ENCODE results near the gene ALKBH1. TPM values are rescaled to one million over a fixed set of nuclear protein-coding genes. Genes with fewer than 3 reads are reported as not detected.
"Not testable (repeated sequence)": the region's sequence is repeated elsewhere in the genome, so short reads cannot be mapped to it uniquely, and the experiment has no call there.

ALKBH1 gene, protein sequence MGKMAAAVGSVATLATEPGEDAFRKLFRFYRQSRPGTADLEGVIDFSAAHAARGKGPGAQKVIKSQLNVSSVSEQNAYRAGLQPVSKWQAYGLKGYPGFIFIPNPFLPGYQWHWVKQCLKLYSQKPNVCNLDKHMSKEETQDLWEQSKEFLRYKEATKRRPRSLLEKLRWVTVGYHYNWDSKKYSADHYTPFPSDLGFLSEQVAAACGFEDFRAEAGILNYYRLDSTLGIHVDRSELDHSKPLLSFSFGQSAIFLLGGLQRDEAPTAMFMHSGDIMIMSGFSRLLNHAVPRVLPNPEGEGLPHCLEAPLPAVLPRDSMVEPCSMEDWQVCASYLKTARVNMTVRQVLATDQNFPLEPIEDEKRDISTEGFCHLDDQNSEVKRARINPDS
- total RNA-seq: 10 to 100 TPM; 10.7 to 15.8 (median 14.9) TPM

DNA sequence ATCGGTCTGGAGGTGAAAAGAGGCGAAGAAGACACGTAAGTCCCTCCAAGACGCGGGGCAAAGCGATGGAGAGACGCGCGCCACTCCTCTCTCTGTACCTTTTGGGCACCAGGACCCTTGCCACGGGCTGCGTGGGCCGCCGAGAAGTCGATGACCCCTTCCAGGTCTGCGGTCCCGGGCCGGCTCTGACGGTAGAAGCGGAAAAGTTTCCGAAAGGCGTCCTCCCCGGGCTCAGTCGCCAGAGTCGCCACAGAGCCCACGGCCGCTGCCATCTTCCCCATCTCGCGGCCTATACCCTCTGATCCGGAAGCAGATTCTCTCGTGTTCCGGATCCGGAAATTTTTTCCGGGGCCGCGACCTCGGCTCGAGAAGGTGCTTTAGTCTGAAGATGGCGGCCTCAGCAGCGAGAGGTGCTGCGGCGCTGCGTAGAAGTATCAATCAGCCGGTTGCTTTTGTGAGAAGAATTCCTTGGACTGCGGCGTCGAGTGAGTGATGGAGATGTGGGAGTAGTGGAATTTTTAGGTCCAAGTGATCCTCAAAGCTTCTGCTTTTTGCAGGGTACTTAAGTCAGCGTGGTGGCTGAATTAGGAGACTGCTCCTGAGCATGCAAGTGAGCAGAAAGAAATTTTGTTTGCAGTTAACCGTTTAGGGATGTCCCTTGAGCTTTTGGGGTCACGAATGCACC, at the start of gene ALKBH1, which contains the start of gene SLIRP:
Gene ALKBH1, minus strand, starts transcription at position 300 of the 685 bp plus-strand sequence. Its CDS starts 19 bp downstream, at position 281.
Gene SLIRP, plus strand, starts transcription at position 380 of the 685 bp plus-strand sequence. Its CDS starts 9 bp downstream, at position 389.
- H3K4me3 ChIP-seq (ENCODE audit: low read depth, poor library complexity, severe bottlenecking): peak within 1 kb of the TSS; percentile 95
- 0 to 1% methylated on average over 48 to 49 of the region's 49 CpGs for WGBS, 2 donors
- intact Hi-C loops (cut with DNase I; ENCODE audit: low total_unique reads): loop anchor here (10.0 kb wide), 2 partner anchors 243 to 363 kb away; no protein-coding TSS in a partner anchor
- TF ChIP-seq POLR2A (IDR thresholded peaks at IDR 0.05): peak in 1 of 2 donors; percentile 16
- TF ChIP-seq, protein P1, sequence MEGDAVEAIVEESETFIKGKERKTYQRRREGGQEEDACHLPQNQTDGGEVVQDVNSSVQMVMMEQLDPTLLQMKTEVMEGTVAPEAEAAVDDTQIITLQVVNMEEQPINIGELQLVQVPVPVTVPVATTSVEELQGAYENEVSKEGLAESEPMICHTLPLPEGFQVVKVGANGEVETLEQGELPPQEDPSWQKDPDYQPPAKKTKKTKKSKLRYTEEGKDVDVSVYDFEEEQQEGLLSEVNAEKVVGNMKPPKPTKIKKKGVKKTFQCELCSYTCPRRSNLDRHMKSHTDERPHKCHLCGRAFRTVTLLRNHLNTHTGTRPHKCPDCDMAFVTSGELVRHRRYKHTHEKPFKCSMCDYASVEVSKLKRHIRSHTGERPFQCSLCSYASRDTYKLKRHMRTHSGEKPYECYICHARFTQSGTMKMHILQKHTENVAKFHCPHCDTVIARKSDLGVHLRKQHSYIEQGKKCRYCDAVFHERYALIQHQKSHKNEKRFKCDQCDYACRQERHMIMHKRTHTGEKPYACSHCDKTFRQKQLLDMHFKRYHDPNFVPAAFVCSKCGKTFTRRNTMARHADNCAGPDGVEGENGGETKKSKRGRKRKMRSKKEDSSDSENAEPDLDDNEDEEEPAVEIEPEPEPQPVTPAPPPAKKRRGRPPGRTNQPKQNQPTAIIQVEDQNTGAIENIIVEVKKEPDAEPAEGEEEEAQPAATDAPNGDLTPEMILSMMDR (IDR thresholded peaks at IDR 0.05): no peak
- DNase-seq (ENCODE audit: low spot score in 2 of 2): peak; percentile 83 to 97

DNA sequence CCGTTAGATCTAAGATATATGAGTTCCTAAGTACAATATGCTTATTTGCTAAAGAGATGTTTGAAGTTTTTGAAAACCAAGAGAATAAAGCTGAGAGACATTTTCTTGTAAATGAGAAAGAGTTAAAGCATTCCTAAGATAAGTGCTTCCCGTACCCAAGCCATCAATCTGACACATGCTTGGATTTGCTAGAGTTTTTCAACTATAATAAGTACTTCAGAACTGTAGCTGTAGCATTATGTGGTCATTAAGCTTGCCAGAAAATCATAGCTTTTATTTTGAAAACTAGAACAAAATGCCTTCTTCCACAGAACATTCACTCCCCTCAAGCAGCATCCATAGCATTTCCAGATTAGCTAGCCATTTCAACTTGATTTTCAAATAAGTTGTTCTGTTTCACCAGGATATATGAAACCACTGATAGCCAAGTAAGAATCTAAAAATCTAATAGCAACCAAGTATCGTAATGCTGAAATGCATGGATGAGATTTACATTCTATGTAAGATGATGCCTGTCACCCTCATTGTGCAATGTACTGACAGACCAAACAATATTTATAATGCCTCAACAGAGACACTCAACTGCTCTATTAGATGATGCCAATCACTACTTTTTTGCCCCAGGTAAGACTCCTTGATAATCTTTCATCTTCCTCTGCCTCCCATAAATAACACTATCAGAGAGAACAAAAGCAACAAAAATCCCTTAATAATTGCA, 45.1 kb upstream of the ALKBH1 start:
- DNase-seq (ENCODE audit: low spot score in 2 of 2): no peak
- no peak for TF ChIP-seq POLR2A (IDR thresholded peaks at IDR 0.05)
- TF ChIP-seq, protein P1 (IDR thresholded peaks at IDR 0.05): no peak
- intact Hi-C loops (cut with DNase I; ENCODE audit: low total_unique reads): no loop called here
- WGBS, 2 donors: 79 to 84% methylated on average over 3 of the region's 3 CpGs
- H3K4me3 ChIP-seq (ENCODE audit: low read depth, poor library complexity, severe bottlenecking): no peak overlapping the region

DNA sequence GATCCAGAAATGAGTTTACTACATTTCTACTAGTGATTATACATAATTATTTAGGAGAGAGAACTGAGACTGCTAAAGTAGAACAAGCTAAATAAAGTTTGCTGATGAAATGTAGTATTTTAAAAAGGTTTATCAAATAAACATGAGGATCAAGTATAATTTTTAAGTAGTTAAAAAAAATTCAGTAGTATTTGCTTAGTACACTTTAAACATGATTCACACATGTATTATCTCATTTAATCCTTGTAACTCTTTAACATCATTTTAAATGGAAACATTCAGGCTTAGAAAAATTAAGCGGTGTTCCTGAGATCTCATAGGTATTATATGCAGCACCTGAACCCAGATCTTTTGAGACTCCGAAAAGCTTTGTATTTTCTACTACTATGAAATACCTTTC, 44.4 kb upstream of the ALKBH1 start:
- WGBS, 2 donors: 93 to 98% methylated on average over 2 of the region's 2 CpGs
- TF ChIP-seq, protein P1 (IDR thresholded peaks at IDR 0.05): no peak
- TF ChIP-seq POLR2A (IDR thresholded peaks at IDR 0.05): no peak
- no peak overlapping the region for H3K4me3 ChIP-seq (ENCODE audit: low read depth, poor library complexity, severe bottlenecking)
- intact Hi-C loops (cut with DNase I; ENCODE audit: low total_unique reads): no loop called here
- DNase-seq (ENCODE audit: low spot score in 2 of 2): no peak

DNA sequence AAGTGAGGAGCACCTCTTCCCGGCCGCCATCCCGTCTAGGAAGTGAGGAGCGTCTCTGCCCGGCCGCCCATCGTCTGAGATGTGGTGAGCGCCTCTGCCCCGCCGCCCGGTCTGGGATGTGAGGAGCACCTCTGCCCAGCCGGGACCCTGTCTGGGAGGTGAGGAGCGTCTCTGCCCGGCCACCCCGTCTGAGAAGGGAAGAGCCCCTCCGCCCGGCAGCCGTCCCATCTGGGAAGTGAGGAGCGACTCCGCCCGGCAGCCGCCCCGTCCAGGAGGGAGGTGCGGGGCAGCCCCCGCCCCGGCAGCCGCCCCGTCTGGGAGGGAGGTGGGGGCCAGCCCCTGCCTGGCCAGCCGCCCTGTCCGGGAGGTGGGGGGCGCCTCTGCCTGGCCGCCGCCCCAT, 39.6 kb upstream of the ALKBH1 start:
- H3K4me3 ChIP-seq (ENCODE audit: low read depth, poor library complexity, severe bottlenecking); DNase-seq (ENCODE audit: low spot score in 2 of 2); intact Hi-C loops (cut with DNase I; ENCODE audit: low total_unique reads): not testable (repeated sequence)
- WGBS, 2 donors: 86 to 95% methylated on average over 26 of the region's 33 CpGs

DNA sequence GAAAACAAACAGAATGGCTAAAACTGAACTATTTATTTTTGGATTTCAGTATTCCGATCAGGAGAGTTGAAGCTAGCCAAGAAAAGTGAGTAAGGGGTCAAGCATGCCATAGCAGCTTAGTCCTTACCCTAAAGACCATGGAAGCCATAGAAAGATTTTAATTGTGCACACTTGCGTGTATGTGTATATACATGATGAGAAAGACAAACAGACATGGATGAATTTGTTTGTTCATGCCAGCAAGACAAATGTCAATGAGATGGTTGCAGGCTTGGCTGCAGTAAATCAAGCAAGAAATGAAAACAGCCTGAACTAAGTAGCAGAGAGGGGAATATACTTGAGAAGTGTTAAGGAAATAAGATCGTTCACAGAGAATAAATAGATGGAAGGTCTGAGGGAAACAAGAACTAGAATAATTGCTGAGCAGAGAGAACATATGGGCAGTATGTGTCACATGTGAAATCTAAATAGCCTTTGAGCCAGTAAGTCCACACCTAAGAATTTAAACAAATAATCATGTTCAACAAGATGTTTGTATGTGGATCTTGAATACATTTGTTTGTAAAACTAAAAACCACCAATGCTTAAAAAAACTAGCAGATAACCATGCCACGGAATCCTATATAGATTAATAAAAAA, 38.4 kb upstream of the ALKBH1 start:
- H3K4me3 ChIP-seq (ENCODE audit: low read depth, poor library complexity, severe bottlenecking): no peak overlapping the region
- TF ChIP-seq POLR2A (IDR thresholded peaks at IDR 0.05): no peak
- TF ChIP-seq, protein P1 (IDR thresholded peaks at IDR 0.05): no peak
- intact Hi-C loops (cut with DNase I; ENCODE audit: low total_unique reads): no loop called here
- DNase-seq (ENCODE audit: low spot score in 2 of 2): no peak
- 59 to 82% methylated on average over 4 of the region's 4 CpGs for WGBS, 2 donors

All from lower leg skin (tissue), 4 donors.